Inflammatory macrophage treated with lipopolysaccharide for 4 hours (primary cell): Measurements from ENCODE around the gene SYNE3.
A peak's percentile ranks its signal among the peaks of the same experiment; 100 is the strongest.

Source experiments
- DNase-seq: peaks from one replicate; pipeline ENCODE4 v3.0.0-alpha.2; 2020

The SYNE3 gene

GRCh38 chr14:95516554-95517181 lies at the start of gene SYNE3:
SYNE3 (minus strand) TSS chr14:95516650; CDS start chr14:95475821, 40,829 bp downstream.
- peak; percentile 63 for DNase-seq

DNA sequence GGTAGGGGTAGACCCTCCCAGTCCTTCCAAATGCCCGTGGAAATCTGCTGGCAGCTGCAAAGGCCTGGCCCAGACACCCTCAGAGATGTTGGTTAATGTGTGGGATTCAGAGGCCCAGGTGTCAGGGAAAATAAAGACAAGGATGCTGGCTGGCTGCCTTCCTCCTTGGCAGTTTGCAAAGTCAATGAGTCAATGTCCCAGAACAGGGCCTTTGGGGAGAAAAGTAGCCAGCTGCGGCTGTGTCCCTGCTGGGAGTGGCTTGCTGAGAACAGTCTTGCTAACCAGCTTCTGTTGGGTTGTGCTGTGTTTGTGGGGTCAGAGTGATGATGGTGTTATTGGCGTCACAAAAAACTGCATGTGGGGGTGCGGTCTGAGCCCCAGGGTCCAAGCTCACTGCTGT lies 47.6 kb upstream of the SYNE3 start:
- DNase-seq: no peak

GRCh38 chr14:95562892-95563685 lies 46.6 kb upstream of the SYNE3 start:
- DNase-seq: peak; percentile 32

DNA sequence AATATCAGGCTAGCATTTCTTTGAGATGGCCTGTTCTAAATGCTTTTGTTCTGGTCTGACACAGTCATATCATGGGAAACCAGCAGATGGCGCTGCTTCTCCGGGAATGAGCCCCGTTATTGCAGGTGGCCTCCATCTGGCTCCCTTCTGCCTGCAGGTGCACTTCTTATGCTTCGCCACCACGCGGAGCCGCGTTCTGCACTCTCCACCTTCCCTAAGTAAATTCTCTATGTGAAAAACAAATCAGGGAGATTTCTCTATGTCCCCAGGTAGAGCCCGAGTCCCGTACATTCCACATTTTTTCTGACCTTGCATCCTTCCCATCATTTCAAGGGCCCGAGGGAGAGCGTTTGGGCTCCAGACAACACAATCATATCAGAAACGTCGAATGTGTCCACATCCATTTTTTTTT lies 44.6 kb upstream of the SYNE3 start:
- peak; percentile 57 for DNase-seq

GRCh38 chr14:95559203-95559602 lies 42.8 kb upstream of the SYNE3 start:
- no peak for DNase-seq

DNA sequence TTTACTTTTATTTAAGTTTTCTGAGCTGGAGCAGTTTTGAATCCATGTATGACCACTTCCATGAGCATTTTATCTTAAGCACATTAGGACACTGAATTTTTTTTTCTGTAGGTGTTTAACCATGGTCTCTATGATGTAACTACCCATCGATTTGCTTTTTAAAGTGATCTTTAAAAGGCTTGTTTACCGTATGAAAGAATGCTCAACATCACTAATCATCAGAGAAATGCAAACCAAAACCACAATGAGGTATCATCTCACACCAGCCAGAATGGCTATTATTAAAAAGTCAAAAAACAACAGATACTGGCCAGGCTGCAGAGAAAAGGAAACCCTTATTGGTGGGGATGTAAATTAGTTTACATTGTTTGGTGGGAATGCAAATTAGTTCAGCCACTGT lies 41.4 kb upstream of the SYNE3 start:
- DNase-seq: no peak

DNA sequence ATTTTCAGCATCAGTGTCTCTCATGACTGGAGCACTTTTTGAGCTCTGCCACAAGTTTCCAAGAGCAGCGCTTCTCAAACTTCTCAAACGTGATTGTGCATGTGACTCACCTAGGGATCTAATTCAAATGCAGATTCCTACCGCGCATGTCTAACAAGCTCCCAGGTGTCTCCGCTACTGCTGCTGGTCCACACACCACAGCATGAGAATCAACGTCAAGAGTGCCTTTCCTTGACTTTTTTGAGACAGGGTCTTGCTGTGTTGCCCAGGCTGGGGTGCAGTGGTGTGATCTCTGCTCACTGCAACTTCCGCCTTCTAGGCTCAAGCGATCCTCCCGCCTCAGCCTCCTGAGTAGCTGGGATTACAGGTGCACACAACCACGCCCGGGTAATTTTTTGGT lies 40.8 kb upstream of the SYNE3 start:
- DNase-seq: no peak

GRCh38 chr14:95555053-95555452 lies 38.6 kb upstream of the SYNE3 start:
- DNase-seq: no peak

DNA sequence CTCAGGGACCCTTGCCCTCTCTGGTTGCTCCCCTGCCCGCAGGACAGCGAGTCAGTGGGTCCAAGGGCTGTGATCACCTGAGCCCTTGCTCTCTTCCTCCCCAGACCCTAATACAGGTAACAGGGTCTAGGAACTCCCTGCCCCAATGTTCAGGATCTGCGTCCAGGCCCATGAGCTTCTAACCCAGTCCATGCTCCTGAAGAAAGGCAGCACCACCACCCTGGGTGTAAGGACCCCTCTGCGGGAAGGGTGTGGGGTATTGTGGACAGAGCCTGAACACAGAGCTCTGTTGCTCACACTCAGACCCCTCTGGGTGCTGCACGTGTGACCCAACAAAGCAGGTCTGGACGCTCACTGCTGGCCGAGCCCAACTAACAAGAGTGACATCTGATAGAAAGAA lies 36.7 kb upstream of the SYNE3 start:
- DNase-seq: no peak

GRCh38 chr14:95551435-95551834 lies 35.0 kb upstream of the SYNE3 start:
- DNase-seq: no peak

DNA sequence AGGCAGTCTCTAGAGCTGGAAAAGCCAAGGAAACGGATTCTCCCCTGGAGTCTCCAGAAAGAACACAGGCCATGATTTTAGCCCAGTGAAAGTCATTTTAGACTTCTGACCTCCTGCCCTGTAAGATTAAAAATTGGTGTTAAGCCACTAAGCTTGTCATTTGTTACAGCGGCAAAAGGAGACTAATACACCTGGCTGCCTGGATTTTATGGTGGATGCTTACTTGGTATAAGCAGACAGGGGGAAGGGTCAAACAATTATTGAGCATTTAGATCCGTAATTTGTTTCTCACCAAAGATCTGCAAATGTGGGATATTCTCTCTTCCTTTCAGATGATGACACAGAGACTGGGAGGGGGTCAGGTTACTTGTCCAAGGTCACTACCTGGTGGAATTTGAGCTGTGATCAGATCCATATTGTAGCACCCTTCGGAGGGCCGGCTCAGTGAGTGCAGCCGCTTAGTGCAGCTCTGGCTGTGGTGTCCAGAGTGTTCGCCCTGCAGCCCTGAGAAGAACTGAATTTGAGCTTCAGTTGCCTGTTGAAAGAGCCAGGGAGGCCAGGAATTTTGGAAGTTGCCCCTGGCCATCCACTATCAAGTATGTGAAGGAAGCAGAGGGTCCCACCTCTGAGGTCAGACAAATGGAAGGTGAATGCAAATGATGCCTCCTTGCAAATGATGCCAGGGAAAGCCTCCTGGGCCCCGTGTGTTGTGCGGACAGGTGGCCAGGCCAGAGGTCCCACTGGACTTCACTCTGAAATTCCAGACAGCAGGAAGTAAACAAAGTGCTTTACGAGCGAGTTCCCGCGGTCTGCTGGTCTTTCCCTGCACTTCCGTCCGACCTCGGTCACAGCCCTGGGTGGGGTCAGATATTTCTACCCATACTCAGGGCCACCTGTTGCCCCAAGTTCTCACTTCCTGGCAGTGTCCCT lies 33.5 kb upstream of the SYNE3 start:
- no peak for DNase-seq

DNA sequence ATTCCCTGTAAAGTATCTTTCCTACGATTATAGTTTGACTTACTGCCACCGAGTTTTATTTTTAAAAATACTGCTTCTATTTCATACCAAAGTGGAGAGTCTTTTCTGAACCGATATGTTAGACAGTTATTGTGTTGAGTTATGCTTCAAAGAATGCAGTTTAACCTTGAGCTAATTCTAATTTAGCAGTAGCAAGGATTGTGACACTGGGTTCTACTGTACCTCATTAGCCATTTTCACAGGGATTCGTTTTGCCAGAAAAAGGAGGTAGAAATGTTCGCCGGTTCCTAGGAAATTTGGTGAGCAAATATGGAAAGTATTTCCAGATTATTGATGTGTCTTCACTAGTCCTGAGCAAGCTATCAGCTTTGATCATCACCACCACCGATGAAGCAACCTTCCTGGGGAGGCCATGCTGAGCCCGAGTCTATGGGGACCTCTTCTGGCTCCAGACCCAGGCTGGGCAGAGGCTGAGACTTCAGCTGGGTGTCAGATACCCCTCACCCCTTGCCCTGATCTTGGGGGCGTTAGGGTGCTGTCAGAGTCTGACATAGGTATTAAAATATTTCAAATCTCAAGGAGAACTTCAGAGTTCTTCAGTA lies 32.0 kb upstream of the SYNE3 start:
- no peak for DNase-seq

DNA sequence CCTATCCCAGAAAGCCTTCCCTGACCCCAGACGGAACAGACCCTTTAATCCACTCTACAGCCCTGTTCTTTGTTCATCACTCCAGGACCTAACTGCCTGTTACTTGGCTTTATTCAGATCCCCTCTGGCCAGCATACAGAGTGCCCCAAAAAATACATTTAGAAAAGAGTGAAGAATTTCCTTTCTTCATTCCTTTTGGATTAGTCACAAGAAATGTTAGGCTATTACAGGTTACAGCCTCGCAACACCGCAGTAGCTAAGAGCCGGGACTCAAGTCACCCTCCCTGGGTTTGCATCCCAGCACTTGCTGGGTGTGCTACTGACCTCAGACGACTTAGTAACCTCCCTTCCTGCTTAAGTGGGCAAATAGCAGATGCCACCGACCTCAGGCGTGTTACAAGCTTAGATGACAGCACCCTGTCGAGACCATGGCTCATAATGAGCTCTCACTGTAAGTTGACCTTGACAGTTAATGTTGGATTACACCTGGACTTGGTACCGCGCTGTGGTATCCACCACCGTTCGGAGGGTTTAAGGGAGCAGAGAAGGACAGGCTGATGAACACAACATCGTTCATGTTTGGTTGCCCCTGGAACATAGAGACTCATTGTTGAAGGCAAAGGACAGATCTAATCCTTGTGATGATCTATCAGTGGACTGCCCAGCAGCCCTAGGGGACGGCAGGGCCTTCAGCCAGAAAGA lies 31.3 kb upstream of the SYNE3 start:
- no peak for DNase-seq

GRCh38 chr14:95547272-95547625 lies 30.8 kb upstream of the SYNE3 start:
- DNase-seq: no peak

DNA sequence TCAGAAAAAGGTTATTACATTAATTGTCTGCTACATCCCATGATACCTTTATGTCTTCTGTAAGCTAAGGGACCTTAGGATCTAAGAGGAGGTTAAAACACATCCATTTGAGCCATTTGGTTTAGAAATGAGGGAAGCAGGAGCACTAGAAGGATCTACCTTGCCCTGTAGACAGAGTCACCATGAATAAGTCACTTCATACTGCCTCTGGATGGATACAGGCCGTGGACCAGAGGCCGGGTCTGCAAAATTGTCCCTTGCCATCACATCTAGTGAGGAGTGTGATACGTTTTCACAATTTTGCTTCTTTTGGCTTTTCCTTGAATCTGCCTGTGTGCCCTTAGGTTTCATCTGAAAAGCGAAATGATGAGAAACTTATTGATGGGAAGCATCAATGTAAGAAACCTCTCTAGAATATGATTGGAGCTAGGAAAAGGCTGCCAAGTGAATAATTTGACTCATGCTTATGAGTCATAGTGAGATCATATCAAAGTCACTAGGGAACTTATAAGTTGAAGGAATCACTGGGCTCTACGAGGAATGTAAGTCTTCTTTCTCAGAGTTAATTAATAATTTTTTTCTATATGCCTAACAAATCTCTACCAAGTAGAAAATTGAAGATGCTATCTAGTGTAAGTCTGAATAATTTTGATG lies 29.2 kb upstream of the SYNE3 start:
- DNase-seq: peak; percentile 62

DNA sequence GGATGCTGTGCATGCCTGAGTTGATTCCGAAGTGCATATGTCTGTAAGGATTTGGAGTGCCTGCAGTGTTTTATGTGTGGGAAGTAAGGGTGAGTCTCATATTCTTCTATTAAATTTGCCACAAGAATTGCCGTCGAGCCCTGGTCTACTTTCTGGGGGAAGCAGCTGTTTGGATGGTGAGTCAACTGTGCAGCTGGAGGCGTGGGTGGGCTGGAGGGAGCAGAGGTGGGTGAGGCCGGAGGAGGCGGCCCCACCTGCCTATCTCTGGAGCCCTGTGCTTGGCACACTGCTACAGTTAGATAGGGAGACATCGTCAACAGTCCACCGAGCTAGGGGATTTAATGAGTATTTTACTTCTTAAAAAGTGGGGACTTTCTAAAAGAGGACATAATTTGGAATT lies 28.1 kb upstream of the SYNE3 start:
- DNase-seq: no peak

- no peak for DNase-seq
Measured at GRCh38 chr14:95543021-95543420, 26.6 kb upstream of the SYNE3 start.

- no peak for DNase-seq
Measured at GRCh38 chr14:95541932-95542930, 25.8 kb upstream of the SYNE3 start.

DNA sequence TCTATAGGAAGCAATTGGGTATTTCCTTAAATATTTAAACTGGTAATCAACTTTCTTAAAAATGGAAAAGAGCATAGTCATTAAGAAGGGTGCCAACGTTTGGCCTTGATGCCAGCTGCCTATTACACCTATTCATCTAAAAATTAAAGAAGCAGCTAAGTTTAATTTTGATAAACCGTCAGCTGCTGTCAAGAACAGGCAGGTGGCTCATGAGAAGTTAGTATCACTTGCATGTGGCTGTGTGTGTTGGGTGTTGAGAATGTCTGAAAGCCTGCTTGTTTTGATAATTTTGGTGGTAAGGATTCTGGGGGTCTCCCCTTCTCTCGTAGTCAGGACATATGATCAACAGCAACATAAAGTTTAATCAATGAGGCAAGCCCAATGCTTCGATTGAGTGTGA lies 24.9 kb upstream of the SYNE3 start:
- DNase-seq: no peak

DNA sequence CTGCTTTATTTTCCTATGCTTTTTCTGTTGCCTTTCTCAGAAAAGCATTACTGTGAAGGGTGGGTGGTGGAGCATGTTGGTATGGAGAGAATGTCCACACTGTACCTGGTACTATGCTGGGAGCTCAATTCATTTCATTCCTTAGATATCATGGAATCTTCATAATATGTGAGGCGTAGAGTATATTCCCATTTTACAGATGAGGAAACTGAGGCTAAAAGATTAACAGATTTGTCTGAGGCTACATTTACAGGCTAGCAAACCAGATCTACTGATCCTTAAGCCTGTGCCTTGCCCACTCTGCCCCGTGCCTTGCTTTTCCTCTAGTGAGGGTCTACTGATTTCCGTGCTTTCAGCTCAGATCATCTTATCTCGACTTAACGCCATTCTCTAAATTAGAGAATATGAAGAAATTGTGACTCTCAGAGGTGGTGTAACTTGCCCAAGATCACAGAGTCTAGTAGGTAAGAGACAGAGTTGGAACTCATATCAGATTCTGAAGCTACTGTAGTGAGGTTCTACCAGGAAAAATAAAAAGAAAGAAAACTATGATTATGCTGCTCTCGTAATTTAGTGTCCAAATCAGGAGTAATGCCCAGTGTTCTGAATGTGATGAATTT lies 23.9 kb upstream of the SYNE3 start:
- DNase-seq: no peak
